Stimulated activated naive CD4-positive, alpha-beta T cell (primary cell): ENCODE measurements around the gene XKR8.
"Not testable (repeated sequence)": the region's sequence is repeated elsewhere in the genome, so short reads cannot be mapped to it uniquely, and the experiment has no call there.

Experiments
- DNase-seq, 6 experiments: peaks; one replicate each; lab custom pipeline; 2025; lab: John Stamatoyannopoulos, UW

Gene XKR8

GRCh38 chr1:27992276-27992675, 32.5 kb downstream of the XKR8 start:
- DNase-seq = peak; percentile 17 to 59 (median 34)

GRCh38 chr1:27993241-27993640, 33.5 kb downstream of the XKR8 start:
- DNase-seq = peak in 2 of 6 experiments; percentile 5 to 22

GRCh38 chr1:27994060-27994459, 34.3 kb downstream of the XKR8 start:
- DNase-seq = no peak

DNA sequence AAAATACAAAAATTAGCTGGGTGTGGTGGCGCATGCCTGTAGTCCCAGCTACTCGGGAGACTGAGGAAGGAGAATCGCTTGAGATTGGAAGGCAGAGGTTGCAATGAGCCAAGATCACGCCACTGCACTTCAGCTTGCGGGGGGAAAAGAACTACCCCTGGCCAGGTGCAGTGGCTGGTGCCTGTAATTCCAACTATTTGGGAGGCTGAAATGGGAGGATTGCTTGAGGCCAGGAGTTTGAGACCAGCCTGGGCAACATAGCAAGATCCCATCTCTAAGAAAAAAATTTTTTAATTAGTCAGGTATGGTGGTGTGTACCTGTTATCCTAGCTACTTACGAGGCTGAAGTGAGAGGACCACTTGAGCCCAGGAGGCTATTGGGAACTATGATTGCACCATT, 34.8 kb downstream of the XKR8 start:
- DNase-seq = not testable (repeated sequence)

GRCh38 chr1:27999055-27999454, 39.3 kb downstream of the XKR8 start:
- no peak for DNase-seq

DNA sequence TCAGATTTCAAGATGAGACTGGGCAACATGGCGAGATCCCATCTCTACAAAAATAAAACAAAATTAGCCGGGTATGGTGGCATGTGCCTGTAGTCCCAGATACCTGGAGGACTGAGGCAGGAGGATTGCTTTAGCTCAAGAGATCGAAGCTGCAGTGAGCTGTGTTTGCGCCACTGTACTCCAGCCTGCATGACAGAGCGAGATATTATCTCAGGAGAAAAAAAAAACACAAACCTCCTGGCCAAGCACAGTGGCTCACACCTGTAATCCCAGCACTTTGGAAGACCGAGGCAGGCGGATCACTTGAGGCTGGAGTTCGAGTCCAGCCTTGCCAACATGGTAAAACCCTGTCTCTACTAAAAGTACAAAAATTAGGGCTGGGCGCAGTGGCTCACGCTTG, 42.8 kb downstream of the XKR8 start:
- no peak for DNase-seq

DNA sequence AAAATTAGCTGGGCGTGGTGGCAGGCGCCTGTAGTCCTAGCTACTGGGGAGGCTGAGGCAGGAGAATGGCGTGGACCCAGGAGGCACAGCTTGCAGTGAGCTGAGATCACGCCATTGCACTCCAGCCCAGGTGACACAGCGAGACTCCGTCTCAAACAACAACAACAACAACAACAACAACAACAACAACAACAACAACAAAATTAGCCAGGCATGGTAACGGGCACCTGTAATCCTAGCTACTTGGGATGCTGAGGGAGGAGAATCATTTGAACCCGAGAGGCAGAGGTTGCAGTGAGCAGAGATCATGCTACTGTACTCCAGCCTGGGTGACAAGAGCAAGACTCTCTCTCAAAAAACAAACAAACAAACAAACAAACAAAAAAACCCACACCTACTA, 43.3 kb downstream of the XKR8 start:
- not testable (repeated sequence) for DNase-seq

- DNase-seq = no peak
Measured at GRCh38 chr1:28010969-28011368, 51.2 kb downstream of the XKR8 start.
